K562 (cell line): ENCODE results near the gene PLEKHN1. TPM values are rescaled to one million over a fixed set of nuclear protein-coding genes. Genes with fewer than 3 reads are reported as not detected.

Experiments
- ATF6 ChIP-seq: sonication (generic); formaldehyde crosslinking; IDR thresholded peaks from 2 replicates; pipeline ENCODE4 v1.4.0; 2020; ENCODE audit warnings: mild to moderate bottlenecking, missing genetic modification reagents
- ELF1 ChIP-seq: fragments of 200-800 bp; sonication (Bioruptor generic); IDR thresholded peaks from 2 replicates; pipeline ENCODE4 v1.6.1; 2016; ENCODE audit warnings: missing genetic modification characterization, missing compliant biosample characterization
- ILK ChIP-seq: fragments of 450-650 bp; IDR thresholded peaks from 2 replicates; pipeline ENCODE4 v1.6.1; 2016; ENCODE audit warnings: missing genetic modification characterization, low read depth, mild to moderate bottlenecking, missing compliant biosample characterization, moderate library complexity, borderline replicate concordance
- KDM4B ChIP-seq, 2 experiments: fragments of 450-650 bp in 1 of 2; sonication (generic) in 1 of 2; IDR thresholded peaks; 2 replicates each; pipeline ENCODE4 v1.6.1; 2016 to 2017; ENCODE audit warnings: borderline replicate concordance in 2 of 2, antibody characterized with exemption in 1 of 2, low read depth in 1 of 2, mild to moderate bottlenecking in 1 of 2
- KLF1 ChIP-seq: fragments of 450-650 bp; IDR thresholded peaks from 2 replicates; pipeline ENCODE4 v1.6.1; 2016; ENCODE audit warnings: missing genetic modification characterization, missing compliant biosample characterization
- POLR2A ChIP-seq: fragments of 450-650 bp; conservative IDR thresholded peaks from 2 replicates; pipeline ENCODE4 v1.6.1; 2016
- POU5F1 ChIP-seq: fragments of 150-350 bp; IDR thresholded peaks from 2 replicates; pipeline ENCODE4 v1.6.1; 2014; ENCODE audit warnings: borderline replicate concordance, low read length, low read depth, mild to moderate bottlenecking; ENCODE audit not compliant: partially characterized antibody
- RAD51 ChIP-seq: fragments of 450-650 bp; IDR thresholded peaks from 2 replicates; pipeline ENCODE4 v1.7.1; 2016; ENCODE audit warnings: low read depth, mild to moderate bottlenecking, borderline replicate concordance
- REST ChIP-seq, 2 experiments: fragments of 450-650 bp; formaldehyde crosslinking in 1 of 2; IDR thresholded peaks; 2 replicates each; pipeline versions ENCODE4 v1.4.0 to v1.6.1; 2014 to 2020; ENCODE audit warnings: mild to moderate bottlenecking in 2 of 2, borderline replicate concordance in 1 of 2, low read depth in 1 of 2
- SP1 ChIP-seq: sonication (generic); formaldehyde crosslinking; IDR thresholded peaks from 2 replicates; pipeline ENCODE4 v1.8.1; 2022; ENCODE audit warnings: mild to moderate bottlenecking, missing genetic modification reagents
- SP2 ChIP-seq: IDR thresholded peaks from 2 replicates; pipeline ENCODE4 v1.6.1; 2011; ENCODE audit warnings: mild to moderate bottlenecking, low read depth, low read length, moderate library complexity; ENCODE audit not compliant: poor library complexity, severe bottlenecking; ENCODE audit errors: extremely low read depth
- TCF7L2 ChIP-seq: fragments of 150-350 bp; IDR thresholded peaks from 2 replicates; pipeline ENCODE4 v1.6.1; 2016; ENCODE audit warnings: low read depth, mild to moderate bottlenecking, low read length, moderate library complexity
- ZBTB33 ChIP-seq: sonication (generic); formaldehyde crosslinking; IDR thresholded peaks from 2 replicates; pipeline ENCODE4 v1.8.1; 2023; ENCODE audit warnings: mild to moderate bottlenecking, missing genetic modification reagents
- polyA plus RNA-seq, 8 experiments: library from polyadenylated mRNA; depleted of rRNA in 4 of 8; stranded (reverse) in 5 of 8; unstranded in 3 of 8; fragments of >200 nt; fragmentation: Nextera tagmentation in 2 of 8; fragmentation: Illumina TruSeq in 1 of 8; extraction: Ambion mirVana in 2 of 8; extraction: Trizol in 1 of 8; gene quantifications; 2 replicates each; pipeline versions ENCODE4 v1.2.1 to v1.2.3, GENCODE V29; 2011 to 2014; ENCODE audit warnings: inconsistent platforms in 1 of 8, missing spikeins in 1 of 8
- total RNA-seq, 7 experiments: library from RNA; depleted of rRNA in 6 of 7; stranded (reverse); fragments of >200 nt in 6 of 7; fragmentation: Illumina TruSeq in 2 of 7; extraction: Trizol in 2 of 7; gene quantifications; 2 replicates each; pipeline versions ENCODE4 v1.2.1 to v1.2.3, GENCODE V29; 2011 to 2021; ENCODE audit warnings: low replicate concordance in 1 of 7

Gene PLEKHN1
- total and polyA plus RNA-seq, 9 of the 15 experiments (the other 6 are each of a cell fraction or from before 2014, with no cell fraction given) = 0.07 to 1.5 (median 0.13) TPM; not detected in 2

- no peak for TF ChIP-seq RAD51
- 0 out of 2 replicates have a peak, but pooled peaks have one; percentile 64 for TF ChIP-seq ATF6 (CRISPR knock-in tag)
- TF ChIP-seq ELF1 (tag) = peak; percentile 62
- no peak for TF ChIP-seq ZBTB33 (CRISPR knock-in tag)
- no peak for TF ChIP-seq SP2
- no peak for TF ChIP-seq ILK (tag)
- TF ChIP-seq KDM4B (IDR thresholded peaks at IDR 0.05; ENCODE audit: borderline replicate concordance in 2 of 2, low read depth in 1 of 2) = 0 out of 4 replicates have a peak, but pooled peaks of 1 of the 2 experiments have one; percentile 64
- TF ChIP-seq POU5F1 = no peak
- no peak for TF ChIP-seq TCF7L2
- 0 out of 2 replicates have a peak, but pooled peaks have one; percentile 32 for TF ChIP-seq KLF1 (tag)
- peak; percentile 92 for TF ChIP-seq POLR2A
- TF ChIP-seq SP1 (CRISPR knock-in tag) = peak; percentile 96
- TF ChIP-seq REST (IDR thresholded peaks at IDR 0.05; ENCODE audit: borderline replicate concordance) = no peak
- no peak for TF ChIP-seq REST (CRISPR knock-in tag; IDR thresholded peaks at IDR 0.05; ENCODE audit: low read depth)
Observed at GRCh38 chr1:958823-959730, 7.2 kb upstream of the PLEKHN1 start, which contains the start of gene NOC2L (continued).
